Stimulated activated CD8-positive, alpha-beta memory T cell treated with anti-CD3 and anti-CD28 coated beads, Interleukin-15, amount 100 ng/mL, for 1 hour (primary cell): ENCODE results near the gene TMPRSS11B.
"Not testable (repeated sequence)": the region's sequence is repeated elsewhere in the genome, so short reads cannot be mapped to it uniquely, and the experiment has no call there.

ENCODE experiments used
- DNase-seq: peaks from one replicate; pipeline ENCODE4 v3.0.0-alpha.2; 2020; ENCODE audit warnings: low read depth

Gene TMPRSS11B, protein sequence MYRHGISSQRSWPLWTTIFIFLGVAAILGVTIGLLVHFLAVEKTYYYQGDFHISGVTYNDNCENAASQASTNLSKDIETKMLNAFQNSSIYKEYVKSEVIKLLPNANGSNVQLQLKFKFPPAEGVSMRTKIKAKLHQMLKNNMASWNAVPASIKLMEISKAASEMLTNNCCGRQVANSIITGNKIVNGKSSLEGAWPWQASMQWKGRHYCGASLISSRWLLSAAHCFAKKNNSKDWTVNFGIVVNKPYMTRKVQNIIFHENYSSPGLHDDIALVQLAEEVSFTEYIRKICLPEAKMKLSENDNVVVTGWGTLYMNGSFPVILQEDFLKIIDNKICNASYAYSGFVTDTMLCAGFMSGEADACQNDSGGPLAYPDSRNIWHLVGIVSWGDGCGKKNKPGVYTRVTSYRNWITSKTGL

DNA sequence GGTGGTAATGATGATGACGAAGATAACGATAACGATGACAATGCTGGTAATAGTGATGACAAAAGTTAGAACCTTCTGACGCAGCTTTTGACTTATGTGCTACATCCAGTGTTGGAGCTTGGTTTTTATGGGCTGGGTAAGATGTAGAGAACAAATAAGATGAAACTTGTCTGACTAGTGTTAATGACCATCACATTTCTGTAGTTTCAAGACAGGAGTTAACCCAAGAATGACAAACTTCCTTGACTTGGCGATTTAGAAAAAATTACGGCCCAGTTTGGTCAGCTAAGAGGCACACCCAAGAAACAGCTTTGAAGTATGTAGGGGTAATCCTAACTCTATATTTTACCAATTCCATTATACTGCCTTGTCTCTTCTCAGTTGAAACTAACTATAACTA is at the start of gene TMPRSS11B:
TMPRSS11B (minus strand) TSS at position 101 of the 400 bp plus-strand sequence. CDS start 136 bp downstream, outside the sequence.
- DNase-seq, result no peak

DNA sequence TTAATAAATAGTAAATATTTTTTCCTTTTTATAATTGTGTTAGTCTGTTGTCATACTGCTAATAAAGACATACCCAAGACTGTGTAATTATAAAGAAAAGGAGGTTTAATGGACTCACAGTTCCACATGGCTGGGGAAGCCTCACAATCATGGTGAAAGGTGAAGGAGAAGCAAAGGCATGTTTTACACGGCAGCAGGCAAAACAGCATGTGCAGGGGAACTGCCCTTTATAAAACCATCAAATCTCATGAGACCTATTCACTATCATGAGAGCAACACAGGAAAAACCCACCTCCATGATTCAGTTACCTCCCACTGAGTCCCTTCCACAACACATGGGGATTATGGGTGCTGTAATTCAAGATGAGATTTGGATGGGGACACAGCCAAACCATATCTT is 45.8 kb upstream of the TMPRSS11B start:
- no peak for DNase-seq

DNA sequence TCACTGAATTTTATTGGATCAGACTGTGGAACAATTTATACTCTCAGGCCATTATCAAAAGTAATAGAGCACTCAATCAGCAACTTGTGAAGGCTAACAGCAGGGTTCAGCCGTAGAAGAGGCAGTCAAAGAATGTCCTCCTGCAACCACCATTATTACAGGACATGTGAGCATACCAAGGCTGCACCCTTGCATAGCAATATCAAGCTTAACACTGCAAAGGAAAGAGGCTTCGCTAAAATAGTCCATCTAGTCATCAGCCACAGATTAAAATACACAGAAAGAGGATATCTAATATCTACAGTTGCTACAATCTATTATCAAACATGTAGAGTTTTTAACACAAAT is 42.9 kb upstream of the TMPRSS11B start:
- DNase-seq, result no peak

DNA sequence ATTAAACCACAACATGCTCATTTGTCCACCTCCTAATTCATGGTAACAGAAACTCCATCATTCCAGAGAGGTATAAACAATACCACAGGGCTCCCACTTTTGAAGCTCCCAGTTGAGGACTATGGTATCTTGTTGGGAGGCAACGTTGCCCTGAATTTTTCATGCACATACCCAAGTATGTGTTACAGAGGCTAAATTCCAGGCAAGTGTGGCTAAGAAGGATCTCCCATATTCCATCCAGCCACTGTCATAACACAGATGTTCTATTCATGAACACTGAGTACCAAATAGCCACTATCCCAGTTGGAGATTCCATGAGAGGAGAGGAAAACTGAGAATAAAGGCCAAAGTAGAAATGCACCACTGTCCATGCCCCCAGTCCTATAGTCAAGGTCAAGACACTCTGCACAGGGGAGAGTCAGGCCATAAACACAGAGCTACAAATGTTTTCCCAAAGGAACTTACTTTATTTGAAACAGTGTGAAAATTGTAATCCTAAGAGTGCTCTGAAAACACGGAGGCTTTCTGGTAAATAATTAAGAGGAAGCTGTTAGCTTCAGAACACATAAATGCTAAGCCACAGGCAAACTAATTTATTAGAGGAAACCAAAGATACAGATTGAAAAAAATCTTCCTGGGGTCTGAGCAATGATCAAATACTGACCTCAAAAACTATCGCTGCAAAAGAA is 42.4 kb upstream of the TMPRSS11B start:
- no peak for DNase-seq

DNA sequence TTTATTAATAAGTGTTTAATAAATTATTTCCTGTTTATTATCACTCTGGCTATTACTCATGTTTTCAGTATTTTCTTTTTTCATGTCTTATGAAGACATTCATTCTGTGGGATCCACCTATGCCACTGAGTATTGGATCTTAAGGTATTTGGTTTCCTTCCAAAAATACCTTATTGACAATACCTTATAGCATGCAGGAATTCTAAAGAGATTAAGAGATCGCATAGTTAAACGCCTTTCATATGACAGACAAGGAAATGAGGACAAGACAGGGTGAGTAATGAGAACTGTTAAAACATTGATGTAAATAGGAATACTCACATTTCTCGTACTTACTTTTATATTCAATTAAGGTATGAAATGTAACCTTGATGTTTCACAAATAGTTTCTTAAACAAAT is 38.2 kb upstream of the TMPRSS11B start:
- DNase-seq, result no peak

DNA sequence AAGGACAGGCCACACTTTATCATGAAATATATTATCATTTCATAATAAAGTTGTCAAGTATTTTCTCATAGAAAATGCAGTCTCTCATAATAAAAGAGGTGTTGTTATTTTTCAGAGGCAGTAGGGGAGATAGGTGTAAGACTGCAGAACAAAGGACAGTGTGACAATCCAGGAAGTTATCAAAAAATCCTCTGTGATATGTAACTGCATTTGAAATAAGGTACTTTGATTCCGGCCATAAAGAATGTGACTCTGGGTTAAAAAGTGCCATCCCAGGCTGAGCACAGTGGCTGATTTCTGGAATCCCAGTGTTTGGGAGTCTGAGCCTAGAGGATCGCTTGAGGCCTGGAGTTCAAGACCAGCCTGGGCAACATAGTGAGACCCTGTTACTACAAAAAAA is 37.6 kb upstream of the TMPRSS11B start:
- DNase-seq, result no peak

DNA sequence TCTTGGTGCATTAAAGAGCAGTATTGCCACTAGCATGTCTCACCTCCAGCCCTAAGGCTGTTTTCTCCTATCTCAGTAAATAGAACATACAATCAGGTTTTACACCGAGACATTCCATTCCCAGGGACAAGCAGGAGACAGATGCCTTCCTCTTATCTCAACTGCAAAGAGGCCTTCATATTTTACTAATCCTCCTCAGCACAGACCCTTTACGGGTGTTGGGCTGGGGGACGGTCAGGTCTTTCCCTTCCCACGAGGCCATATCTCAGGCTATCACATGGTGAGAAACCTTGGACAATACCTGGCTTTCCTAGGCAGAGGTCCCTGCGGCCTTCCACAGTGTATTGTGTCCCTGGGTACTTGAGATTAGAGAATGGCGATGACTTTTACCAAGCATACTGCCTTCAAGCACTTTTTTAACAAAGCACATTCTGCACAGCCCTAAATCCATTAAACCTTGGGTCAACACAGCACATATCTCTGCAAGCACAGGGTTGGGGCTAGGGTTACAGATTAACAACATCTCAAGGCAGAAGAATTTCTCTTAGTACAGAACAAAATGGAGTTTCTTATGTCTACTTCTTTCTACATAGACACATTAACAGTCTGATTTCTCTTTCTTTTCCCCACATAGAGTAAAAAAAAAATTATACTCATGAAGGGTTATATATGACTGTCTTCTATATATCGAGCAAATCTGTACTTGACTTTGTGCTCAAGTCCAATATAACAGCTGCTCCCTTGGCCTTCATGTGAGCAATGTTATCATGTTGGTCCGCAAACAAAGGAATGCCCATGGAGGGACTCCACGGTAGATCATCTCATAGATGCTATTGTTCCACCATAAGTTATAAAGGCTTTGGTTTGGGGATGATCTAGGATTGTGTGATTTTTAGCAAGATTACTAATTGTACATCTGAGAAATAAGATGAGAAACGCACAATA is 36.6 kb upstream of the TMPRSS11B start:
- DNase-seq, result not testable (repeated sequence)

DNA sequence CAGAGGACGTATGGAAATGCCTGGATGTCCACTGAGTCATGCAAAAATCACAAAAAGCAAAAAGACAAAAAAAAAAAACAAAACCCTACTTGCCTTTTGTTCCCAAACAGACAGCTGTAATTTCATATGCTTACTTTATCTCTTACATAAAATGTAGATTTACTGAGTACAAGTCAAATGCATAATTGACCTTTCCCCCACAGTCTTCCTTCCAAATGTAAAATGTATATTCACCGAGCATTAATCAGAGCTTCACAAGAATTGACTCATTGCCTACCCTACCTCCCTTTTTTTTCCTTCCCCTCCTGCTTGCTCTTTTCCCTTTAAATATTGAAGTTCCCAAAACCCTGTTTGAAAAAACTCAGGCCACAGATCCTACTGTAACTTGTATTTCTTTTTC is 32.5 kb upstream of the TMPRSS11B start:
- no peak for DNase-seq

DNA sequence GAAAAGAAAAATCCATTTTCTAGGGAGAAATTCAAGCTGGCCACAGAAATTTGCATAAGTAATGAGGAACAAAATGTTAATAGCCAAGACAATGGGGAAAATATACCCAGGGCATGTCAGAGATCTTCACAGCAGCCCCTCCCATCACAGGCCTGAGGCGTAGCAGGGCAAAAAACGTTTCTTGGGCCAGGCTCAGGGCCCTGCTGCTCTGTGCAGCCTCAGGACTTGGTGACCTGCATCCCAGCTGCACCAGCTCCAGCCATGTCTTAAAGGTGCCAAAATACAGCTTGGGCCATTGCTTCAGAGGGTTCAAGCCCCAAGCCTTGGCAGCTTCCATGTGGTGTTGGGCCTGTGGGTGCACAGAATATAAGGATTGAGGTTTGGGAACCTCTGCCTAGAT is 32.1 kb upstream of the TMPRSS11B start:
- no peak for DNase-seq

DNA sequence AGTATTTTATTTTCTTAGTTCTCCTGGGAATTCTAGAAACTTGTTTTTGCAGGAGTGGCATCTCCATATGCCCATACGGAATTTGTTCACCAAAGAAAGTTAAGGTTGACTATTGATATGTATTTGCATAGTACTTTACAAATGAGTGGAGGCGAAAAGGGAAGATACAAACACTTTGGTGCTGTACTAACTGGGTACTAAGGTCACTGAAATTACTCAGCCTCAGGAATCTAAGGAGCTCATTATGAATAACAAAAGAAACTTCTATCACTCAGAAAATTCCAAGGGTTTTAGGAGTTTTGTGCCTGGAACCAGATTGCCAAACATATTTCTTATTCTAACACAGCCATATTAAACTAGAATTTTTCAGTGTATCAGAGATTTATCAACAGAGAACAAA is 27.4 kb upstream of the TMPRSS11B start:
- no peak for DNase-seq

DNA sequence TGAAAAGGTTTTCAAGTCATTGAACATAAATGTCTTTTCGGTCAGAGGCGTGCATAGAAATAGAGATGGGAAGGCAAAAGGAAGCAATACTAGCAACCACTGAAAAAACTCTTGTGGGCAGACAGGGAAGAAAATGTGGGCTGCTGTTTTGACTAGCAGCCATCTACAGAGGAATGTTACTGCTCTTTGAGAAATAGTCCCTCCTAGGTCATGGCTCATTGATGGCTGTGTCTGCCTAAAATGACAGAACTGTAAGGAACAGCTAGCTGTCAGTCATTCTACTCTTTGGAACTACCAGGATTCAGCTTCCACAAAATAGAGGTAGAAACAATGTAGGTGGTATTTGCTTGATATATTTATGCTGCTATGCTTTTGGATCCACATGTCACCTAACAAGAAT is 26.9 kb upstream of the TMPRSS11B start:
- DNase-seq, result no peak

DNA sequence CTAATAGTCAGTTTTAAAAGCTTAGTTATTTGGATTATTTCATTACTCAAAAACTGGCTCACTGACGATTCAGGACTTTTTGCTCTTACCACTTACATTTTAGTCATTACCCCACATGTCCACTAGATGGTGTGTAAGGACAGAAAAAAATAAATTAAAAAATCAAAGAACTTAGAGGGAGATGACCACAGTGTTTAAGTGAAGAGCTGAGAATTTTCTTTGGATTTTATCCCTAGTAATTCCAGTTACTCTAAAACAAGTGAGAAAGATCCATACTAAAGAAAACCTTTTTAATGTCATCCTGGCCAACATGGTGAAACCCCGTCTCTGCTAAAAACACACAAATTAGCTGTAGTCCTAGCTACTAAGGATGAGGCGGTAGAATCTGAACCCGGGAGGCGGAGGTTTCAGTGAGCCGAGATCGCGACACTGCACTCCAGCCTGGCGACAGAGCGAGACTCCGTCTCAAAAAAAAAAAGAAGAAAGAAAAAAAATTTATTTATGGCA is 26.4 kb upstream of the TMPRSS11B start:
- DNase-seq, result no peak

DNA sequence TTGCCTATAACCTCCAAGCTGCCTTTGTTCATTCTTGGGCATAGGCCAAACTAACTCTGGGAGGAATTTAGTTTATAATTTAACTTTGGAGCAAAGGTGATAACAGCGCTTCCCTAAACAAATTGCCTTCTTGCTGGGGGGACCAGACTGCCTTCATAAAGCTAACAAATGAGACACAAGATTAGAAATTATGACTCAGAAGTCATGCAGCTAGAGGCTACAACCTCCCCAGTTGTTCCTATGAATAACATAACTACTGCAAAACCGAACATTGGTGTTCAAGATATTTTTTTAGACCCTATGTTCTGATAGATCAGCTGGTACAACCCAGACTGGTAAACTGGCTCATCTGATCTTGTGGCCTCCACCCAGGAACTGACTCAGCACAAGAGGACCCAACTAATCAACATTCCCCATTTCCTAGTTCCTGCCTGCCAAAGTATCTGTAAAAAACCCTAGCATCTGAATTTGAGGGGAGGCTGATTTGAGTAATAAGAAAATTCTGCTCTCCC is 22.0 kb upstream of the TMPRSS11B start:
- DNase-seq, result no peak

DNA sequence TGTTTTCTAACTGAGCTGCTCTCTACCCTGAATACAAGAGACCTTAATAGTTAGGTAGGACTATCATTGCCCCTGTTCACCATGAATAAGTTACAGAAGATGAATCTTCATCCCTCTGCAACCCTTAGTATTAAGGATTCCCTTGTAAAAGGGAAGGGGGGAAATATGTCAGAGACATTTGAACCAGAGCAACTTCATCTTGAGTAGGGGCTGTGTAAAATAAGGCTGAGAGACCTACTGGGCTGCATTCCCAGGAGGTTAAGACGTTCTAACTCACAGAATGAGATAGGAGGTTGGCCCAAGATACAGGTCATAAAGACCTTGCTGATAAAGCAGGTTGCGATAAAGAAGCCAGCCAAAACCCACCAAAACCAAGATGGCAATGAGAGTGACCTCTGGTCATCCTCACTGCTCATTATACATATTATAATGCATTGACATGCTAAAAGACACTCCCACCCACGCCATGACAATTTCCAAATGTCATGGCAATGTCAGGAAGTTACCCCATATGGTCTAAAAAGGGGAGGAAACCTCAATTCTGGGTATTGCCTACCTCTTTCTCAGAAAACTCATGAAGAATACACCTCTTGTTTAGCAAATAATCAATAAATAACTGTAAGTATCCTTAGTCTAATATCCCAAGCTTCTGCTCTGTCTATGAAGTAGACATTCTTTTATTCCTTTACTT is 19.5 kb upstream of the TMPRSS11B start:
- DNase-seq, result no peak

DNA sequence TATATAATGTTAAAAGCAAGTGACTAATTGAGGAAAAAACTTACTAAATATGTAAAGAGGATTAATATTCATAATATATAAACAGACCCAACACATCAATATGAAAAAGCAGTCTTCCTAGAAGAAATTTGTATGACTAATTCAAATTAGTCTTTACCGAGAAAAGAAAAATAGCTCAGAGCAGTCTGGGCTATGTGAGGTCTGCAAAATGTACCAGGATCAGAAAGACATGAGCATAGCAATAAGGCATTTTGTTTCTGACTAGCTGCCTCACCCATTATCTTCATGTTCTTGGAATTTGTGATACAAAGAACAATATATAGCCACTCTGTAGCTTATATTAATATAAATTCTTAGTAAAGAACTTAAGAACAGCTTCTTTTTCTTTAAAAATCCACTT is 13.7 kb upstream of the TMPRSS11B start:
- no peak for DNase-seq

DNA sequence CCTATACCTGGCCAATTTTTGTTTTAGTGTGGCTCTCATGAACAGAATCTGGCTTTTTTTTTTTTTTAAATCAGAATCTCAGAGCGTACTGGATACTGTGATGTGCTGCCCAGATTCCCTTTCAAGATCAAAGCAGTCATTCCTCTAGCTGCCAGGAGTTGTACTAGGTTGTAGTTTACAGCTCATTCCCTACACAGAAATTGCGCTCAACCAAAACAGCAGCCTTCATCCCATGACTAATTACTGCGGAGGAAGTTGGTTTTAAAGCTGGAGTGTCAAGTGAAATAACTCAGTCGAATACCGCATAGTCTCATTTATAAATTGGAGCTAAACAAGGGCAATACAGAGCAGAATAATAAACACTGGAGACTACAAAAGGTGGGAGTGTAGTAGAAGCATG is 12.2 kb upstream of the TMPRSS11B start:
- no peak for DNase-seq

DNA sequence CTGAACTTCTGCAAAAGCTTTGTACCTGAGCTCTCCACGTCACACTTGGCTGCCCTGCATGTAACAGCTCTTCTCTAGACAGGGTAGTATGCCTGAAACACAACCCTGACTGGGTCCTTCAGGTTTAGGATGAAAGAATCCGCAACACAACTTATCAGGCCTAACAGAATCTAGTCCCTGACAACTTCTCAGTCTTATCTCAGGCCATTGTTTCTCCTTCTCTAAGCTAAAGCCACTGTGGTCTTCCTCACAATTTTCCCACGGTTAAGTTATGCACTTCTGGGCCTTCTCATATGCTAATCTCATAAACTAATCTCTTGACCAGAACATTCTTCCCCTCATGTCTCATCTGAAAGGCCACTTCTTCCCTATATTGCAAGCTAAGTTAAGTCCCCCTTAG is 10.8 kb upstream of the TMPRSS11B start:
- no peak for DNase-seq

DNA sequence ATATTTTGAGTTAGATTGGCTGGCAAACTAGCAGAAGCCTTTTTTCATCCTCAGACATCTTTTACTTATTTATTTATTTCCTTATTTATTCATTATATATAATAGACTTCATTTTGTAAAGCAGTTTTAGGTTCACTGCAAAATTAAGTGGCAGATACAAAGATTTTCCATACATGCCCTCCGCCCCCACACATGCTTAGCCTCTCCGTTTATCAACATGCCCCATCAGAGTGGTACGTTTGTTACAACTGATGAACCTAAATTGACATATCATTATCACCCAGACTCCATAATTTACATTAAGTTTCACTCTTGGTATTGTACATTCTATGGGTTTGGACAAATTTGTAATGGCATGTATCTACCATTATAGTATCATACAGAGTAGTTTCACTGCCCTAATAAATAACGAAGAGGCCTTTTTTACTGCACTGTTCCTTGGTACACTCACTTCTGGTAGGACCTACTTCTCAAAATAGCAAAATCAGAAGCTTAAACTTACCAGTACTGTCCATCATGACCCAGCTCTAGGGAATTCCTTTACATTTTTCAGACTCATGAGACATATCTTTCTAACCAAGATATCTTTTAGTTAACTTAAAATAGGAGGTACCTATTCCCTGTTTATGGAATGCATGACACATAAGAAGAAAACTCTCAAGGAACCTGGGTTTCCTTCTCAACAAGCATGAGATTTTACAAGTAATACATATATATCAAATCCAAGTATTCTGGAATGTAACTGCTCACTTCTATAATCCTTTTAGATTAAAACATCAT is 4.8 kb upstream of the TMPRSS11B start:
- no peak for DNase-seq

DNA sequence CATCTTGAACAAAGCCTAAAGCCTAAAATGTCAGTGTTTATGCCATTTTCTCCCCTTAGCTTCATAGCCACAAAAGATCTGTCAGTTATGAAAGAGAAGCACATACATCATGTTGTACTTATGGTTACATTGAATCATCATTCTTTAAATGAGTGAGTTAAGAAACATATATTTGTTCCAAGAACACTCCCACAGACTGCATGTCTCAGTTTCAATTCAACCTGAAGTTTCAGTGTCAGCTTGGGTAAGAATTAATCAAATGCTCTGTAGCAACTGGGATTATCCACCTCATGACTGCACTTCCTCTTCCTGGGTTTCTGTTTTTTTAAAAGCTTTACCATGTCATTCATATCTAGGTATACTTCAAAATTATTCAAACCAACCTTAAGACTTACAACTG is 3.9 kb upstream of the TMPRSS11B start:
- DNase-seq, result no peak

DNA sequence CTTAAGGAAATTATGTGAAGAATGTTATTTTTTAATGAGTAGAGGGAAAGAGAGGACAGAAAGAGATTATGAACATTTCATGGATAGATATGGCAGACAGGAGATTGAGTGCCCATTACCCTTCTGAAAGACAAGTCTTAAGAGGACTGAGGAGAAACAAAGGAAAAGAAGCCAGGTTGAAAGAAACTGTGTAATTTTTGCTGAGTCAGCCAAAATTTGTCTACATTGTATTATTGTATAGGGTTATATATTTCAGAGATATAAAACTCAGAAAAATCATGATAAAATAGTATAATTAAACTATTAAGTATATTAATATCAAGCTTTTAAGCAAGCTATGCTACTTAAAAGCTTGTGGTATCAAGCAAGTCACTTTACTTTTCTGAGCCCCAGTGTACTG is 4.9 kb downstream of the TMPRSS11B start:
- DNase-seq, result no peak

DNA sequence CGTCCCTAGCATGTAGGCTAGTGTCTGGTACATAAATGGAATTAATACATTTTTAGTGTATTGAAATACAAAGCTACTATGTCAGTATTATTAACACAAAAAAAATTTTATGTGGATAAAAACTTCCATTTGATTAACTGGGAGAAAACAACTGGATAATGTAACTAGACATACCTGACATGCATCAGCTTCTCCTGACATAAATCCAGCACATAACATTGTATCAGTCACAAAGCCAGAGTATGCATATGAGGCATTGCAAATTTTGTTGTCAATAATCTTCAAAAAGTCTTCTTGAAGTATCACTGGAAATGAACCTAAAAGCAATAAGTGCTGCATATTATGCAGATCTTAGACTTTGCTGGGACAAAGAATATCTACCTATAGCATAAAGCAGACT is 16.9 kb downstream of the TMPRSS11B start:
- DNase-seq, result no peak
